K562 (cell line): ENCODE data around the gene TMEM222. TPM values are rescaled to one million over a fixed set of nuclear protein-coding genes. Genes with fewer than 3 reads are reported as not detected.

Experiments used
- CHD1 ChIP-seq: fragments of 200-600 bp; sonication (generic); IDR thresholded peaks from one replicate; pipeline ENCODE4 v1.6.1; 2012; ENCODE audit warnings: mild to moderate bottlenecking, moderate library complexity, low read length, inconsistent platforms
- CHD2 ChIP-seq: IDR thresholded peaks from 2 replicates; pipeline ENCODE4 v1.6.1; 2011; ENCODE audit warnings: low read depth, low read length
- GTF2F1 ChIP-seq: IDR thresholded peaks from 2 replicates; pipeline ENCODE4 v1.6.1; 2011; ENCODE audit warnings: low read depth, low read length, improper control_type of control experiment
- HDAC8 ChIP-seq: fragments of 450-650 bp; IDR thresholded peaks from 2 replicates; pipeline ENCODE4 v1.6.1; 2016; ENCODE audit warnings: mild to moderate bottlenecking, missing genetic modification characterization, moderate library complexity, missing compliant biosample characterization
- KLF13 ChIP-seq: fragments of 450-650 bp; IDR thresholded peaks from 2 replicates; pipeline ENCODE4 v1.6.1; 2016; ENCODE audit warnings: missing genetic modification characterization, low read depth, mild to moderate bottlenecking, missing compliant biosample characterization, moderate library complexity, borderline replicate concordance
- MCM2 ChIP-seq: fragments of 450-650 bp; IDR thresholded peaks from 2 replicates; pipeline ENCODE4 v1.6.1; 2017; ENCODE audit warnings: low read depth, mild to moderate bottlenecking
- NBN ChIP-seq: fragments of 450-650 bp; IDR thresholded peaks from 2 replicates; pipeline ENCODE4 v1.6.1; 2016; ENCODE audit warnings: low read depth, mild to moderate bottlenecking
- NCOA1 ChIP-seq: fragments of 450-650 bp; IDR thresholded peaks from 2 replicates; pipeline ENCODE4 v1.6.1; 2016; ENCODE audit warnings: low read depth
- NCOR1 ChIP-seq: fragments of 450-650 bp; IDR thresholded peaks from 2 replicates; pipeline ENCODE4 v1.6.1; 2016; ENCODE audit warnings: mild to moderate bottlenecking, moderate library complexity
- SREBF2 ChIP-seq: sonication (generic); formaldehyde crosslinking; IDR thresholded peaks from 2 replicates; pipeline ENCODE4 v1.4.0; 2020; ENCODE audit warnings: mild to moderate bottlenecking, missing genetic modification reagents
- ZFP1 ChIP-seq: fragments of 450-650 bp; formaldehyde crosslinking; IDR thresholded peaks from 2 replicates; pipeline ENCODE4 v1.4.0; 2020; ENCODE audit warnings: mild to moderate bottlenecking, mixed read lengths
- ZNF12 ChIP-seq: sonication (generic); formaldehyde crosslinking; IDR thresholded peaks from 2 replicates; pipeline ENCODE4 v1.4.0; 2020; ENCODE audit warnings: mild to moderate bottlenecking, missing genetic modification reagents
- ZNF133 ChIP-seq: fragments of 250-450 bp; sonication (Bioruptor Pico); IDR thresholded peaks from 2 replicates; pipeline ENCODE4 v1.4.0; 2020; ENCODE audit warnings: mild to moderate bottlenecking
- ZNF143 ChIP-seq: sonication (generic); formaldehyde crosslinking; IDR thresholded peaks from 2 replicates; pipeline ENCODE4 v1.9.0; 2022; ENCODE audit warnings: mild to moderate bottlenecking, missing genetic modification reagents
- polyA plus RNA-seq, 8 experiments: library from polyadenylated mRNA; depleted of rRNA in 4 of 8; stranded (reverse) in 5 of 8; unstranded in 3 of 8; fragments of >200 nt; fragmentation: Nextera tagmentation in 2 of 8; fragmentation: Illumina TruSeq in 1 of 8; extraction: Ambion mirVana in 2 of 8; extraction: Trizol in 1 of 8; gene quantifications; 2 replicates each; pipeline versions ENCODE4 v1.2.1 to v1.2.3, GENCODE V29; 2011 to 2014; ENCODE audit warnings: inconsistent platforms in 1 of 8, missing spikeins in 1 of 8
- total RNA-seq, 7 experiments: library from RNA; depleted of rRNA in 6 of 7; stranded (reverse); fragments of >200 nt in 6 of 7; fragmentation: Illumina TruSeq in 2 of 7; extraction: Trizol in 2 of 7; gene quantifications; 2 replicates each; pipeline versions ENCODE4 v1.2.1 to v1.2.3, GENCODE V29; 2011 to 2021; ENCODE audit warnings: low replicate concordance in 1 of 7
- TF ChIP-seq, protein P1 (sequence below): sonication (generic); formaldehyde crosslinking; IDR thresholded peaks from 2 replicates; pipeline ENCODE4 v1.8.0; 2022; ENCODE audit warnings: mild to moderate bottlenecking, missing genetic modification reagents
- TF ChIP-seq, protein P2 (sequence below): fragments of 450-650 bp; formaldehyde crosslinking; IDR thresholded peaks from 2 replicates; pipeline ENCODE4 v1.4.0; 2020; ENCODE audit warnings: mild to moderate bottlenecking, moderate library complexity
- TF ChIP-seq, protein P3 (sequence below), 2 experiments: fragments of 150-350 bp in 1 of 2; IDR thresholded peaks; 2 replicates each; pipeline ENCODE4 v1.6.1; 2012 to 2016; ENCODE audit warnings: low read depth in 2 of 2, low read length in 2 of 2, mild to moderate bottlenecking in 1 of 2, moderate library complexity in 1 of 2
- TF ChIP-seq, protein P4 (sequence below): fragments of 450-650 bp; IDR thresholded peaks from 2 replicates; pipeline ENCODE4 v1.6.1; 2016; ENCODE audit warnings: mild to moderate bottlenecking
- TF ChIP-seq, protein P5 (sequence below): sonication (generic); formaldehyde crosslinking; IDR thresholded peaks from 2 replicates; pipeline ENCODE4 v1.4.0; 2020; ENCODE audit warnings: mild to moderate bottlenecking, missing genetic modification reagents

TMEM222 gene
- total and polyA plus RNA-seq, 9 of the 15 experiments (the other 6 are each of a cell fraction or from before 2014, with no cell fraction given) = 6.9 to 48.0 (median 32.8) TPM

DNA sequence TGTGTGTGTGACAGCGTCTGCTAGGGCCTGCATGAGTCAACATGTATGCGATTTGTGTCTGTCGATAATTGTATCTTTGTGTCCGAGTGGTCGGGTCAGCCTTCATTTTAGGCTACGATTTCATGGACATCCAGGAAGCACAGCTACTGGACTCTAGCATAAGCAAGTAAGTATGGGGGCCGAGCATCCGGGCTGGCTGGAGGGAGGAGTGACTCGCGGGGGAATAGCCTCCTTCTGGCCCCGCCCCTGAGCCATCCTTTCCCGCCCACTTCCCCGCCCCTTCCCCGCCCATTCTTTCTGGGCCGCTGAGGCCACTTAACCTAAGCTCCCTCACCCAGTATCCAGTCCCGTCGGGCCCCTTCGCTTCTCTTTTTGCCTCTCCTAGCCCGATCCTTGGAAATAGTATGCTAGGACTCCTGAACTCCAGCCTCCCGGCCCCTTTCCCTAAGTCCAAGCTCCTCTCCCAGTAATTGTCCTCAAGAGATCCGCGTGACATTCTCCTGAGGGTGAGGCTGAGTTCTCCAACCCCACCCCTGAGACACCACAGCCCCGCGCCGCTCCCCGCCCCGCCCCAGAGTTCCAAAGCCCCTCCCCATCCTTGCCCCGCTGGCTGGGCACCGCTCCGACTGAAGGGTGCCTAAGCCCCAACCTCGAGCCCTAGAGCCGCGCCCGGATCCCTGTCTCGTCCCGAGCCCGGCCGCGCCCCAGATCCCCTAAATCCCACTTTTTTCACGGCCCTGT lies 43.6 kb downstream of the TMEM222 start (continued):
- TF ChIP-seq, protein P1, sequence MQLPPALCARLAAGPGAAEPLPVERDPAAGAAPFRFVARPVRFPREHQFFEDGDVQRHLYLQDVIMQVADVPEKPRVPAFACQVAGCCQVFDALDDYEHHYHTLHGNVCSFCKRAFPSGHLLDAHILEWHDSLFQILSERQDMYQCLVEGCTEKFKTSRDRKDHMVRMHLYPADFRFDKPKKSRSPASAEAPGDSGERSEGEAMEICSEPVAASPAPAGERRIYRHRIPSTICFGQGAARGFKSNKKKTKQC = peak; percentile 14; the same call in 1 of the 2 replicates
- TF ChIP-seq NCOR1 = no peak
- TF ChIP-seq KLF13 = no peak
- TF ChIP-seq, protein P2, sequence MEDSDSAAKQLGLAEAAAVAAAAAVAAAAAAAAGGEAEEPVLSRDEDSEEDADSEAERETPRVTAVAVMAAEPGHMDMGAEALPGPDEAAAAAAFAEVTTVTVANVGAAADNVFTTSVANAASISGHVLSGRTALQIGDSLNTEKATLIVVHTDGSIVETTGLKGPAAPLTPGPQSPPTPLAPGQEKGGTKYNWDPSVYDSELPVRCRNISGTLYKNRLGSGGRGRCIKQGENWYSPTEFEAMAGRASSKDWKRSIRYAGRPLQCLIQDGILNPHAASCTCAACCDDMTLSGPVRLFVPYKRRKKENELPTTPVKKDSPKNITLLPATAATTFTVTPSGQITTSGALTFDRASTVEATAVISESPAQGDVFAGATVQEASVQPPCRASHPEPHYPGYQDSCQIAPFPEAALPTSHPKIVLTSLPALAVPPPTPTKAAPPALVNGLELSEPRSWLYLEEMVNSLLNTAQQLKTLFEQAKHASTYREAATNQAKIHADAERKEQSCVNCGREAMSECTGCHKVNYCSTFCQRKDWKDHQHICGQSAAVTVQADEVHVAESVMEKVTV (CRISPR knock-in tag) = no peak
- TF ChIP-seq HDAC8 (tag) = no peak
- TF ChIP-seq, protein P3, sequence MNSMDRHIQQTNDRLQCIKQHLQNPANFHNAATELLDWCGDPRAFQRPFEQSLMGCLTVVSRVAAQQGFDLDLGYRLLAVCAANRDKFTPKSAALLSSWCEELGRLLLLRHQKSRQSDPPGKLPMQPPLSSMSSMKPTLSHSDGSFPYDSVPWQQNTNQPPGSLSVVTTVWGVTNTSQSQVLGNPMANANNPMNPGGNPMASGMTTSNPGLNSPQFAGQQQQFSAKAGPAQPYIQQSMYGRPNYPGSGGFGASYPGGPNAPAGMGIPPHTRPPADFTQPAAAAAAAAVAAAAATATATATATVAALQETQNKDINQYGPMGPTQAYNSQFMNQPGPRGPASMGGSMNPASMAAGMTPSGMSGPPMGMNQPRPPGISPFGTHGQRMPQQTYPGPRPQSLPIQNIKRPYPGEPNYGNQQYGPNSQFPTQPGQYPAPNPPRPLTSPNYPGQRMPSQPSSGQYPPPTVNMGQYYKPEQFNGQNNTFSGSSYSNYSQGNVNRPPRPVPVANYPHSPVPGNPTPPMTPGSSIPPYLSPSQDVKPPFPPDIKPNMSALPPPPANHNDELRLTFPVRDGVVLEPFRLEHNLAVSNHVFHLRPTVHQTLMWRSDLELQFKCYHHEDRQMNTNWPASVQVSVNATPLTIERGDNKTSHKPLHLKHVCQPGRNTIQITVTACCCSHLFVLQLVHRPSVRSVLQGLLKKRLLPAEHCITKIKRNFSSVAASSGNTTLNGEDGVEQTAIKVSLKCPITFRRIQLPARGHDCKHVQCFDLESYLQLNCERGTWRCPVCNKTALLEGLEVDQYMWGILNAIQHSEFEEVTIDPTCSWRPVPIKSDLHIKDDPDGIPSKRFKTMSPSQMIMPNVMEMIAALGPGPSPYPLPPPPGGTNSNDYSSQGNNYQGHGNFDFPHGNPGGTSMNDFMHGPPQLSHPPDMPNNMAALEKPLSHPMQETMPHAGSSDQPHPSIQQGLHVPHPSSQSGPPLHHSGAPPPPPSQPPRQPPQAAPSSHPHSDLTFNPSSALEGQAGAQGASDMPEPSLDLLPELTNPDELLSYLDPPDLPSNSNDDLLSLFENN (IDR thresholded peaks at IDR 0.05; ENCODE audit: low read depth in 2 of 2, low read length in 2 of 2) = no peak
- TF ChIP-seq GTF2F1 = no peak
- TF ChIP-seq ZFP1 (CRISPR knock-in tag) = no peak
- 0 out of 2 replicates have a peak, but pooled peaks have one; percentile 77 for TF ChIP-seq ZNF12
- no peak for TF ChIP-seq MCM2
- no peak for TF ChIP-seq CHD1
- TF ChIP-seq CHD2 = no peak
- no peak for TF ChIP-seq NBN
- TF ChIP-seq NCOA1 = no peak
- no peak for TF ChIP-seq SREBF2 (CRISPR knock-in tag)
- TF ChIP-seq ZNF143 (CRISPR knock-in tag) = no peak
- no peak for TF ChIP-seq ZNF133 (CRISPR knock-in tag)
- TF ChIP-seq, protein P4, sequence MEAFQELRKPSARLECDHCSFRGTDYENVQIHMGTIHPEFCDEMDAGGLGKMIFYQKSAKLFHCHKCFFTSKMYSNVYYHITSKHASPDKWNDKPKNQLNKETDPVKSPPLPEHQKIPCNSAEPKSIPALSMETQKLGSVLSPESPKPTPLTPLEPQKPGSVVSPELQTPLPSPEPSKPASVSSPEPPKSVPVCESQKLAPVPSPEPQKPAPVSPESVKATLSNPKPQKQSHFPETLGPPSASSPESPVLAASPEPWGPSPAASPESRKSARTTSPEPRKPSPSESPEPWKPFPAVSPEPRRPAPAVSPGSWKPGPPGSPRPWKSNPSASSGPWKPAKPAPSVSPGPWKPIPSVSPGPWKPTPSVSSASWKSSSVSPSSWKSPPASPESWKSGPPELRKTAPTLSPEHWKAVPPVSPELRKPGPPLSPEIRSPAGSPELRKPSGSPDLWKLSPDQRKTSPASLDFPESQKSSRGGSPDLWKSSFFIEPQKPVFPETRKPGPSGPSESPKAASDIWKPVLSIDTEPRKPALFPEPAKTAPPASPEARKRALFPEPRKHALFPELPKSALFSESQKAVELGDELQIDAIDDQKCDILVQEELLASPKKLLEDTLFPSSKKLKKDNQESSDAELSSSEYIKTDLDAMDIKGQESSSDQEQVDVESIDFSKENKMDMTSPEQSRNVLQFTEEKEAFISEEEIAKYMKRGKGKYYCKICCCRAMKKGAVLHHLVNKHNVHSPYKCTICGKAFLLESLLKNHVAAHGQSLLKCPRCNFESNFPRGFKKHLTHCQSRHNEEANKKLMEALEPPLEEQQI = no peak
- TF ChIP-seq, protein P5, sequence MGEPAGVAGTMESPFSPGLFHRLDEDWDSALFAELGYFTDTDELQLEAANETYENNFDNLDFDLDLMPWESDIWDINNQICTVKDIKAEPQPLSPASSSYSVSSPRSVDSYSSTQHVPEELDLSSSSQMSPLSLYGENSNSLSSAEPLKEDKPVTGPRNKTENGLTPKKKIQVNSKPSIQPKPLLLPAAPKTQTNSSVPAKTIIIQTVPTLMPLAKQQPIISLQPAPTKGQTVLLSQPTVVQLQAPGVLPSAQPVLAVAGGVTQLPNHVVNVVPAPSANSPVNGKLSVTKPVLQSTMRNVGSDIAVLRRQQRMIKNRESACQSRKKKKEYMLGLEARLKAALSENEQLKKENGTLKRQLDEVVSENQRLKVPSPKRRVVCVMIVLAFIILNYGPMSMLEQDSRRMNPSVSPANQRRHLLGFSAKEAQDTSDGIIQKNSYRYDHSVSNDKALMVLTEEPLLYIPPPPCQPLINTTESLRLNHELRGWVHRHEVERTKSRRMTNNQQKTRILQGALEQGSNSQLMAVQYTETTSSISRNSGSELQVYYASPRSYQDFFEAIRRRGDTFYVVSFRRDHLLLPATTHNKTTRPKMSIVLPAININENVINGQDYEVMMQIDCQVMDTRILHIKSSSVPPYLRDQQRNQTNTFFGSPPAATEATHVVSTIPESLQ (CRISPR knock-in tag) = no peak
